ENCODE data around the gene CST8. TPM values are rescaled to one million over a fixed set of nuclear protein-coding genes. Genes with fewer than 3 reads are reported as not detected.
"Not testable (repeated sequence)": the region's sequence is repeated elsewhere in the genome, so short reads cannot be mapped to it uniquely, and the experiment has no call there.

The CST8 gene
- total RNA-seq, 1 donor from 2014 or later: not detected

GRCh38 chr20:23473293-23473692, 17.6 kb upstream of the CST8 start:
- FAIRE-seq; DNase-seq (ENCODE audit: low spot score in 2 of 2): not testable (repeated sequence)

GRCh38 chr20:23475395-23475794, 15.5 kb upstream of the CST8 start:
- DNase-seq (ENCODE audit: low spot score in 2 of 2) (no peak), FAIRE-seq (no peak)

- no peak for FAIRE-seq
Observed at GRCh38 chr20:23476015-23476754, 14.7 kb upstream of the CST8 start.

GRCh38 chr20:23477223-23477622, 13.7 kb upstream of the CST8 start:
- no peak for FAIRE-seq
- no peak for DNase-seq (ENCODE audit: low spot score in 2 of 2)

More at GRCh38 chr20:23476015-23476754, 14.7 kb upstream of the CST8 start:
- DNase-seq (ENCODE audit: low spot score in 2 of 2): no peak

GRCh38 chr20:23479043-23479442, 11.9 kb upstream of the CST8 start:
- FAIRE-seq: no peak
- DNase-seq (ENCODE audit: low spot score in 2 of 2): no peak

DNA sequence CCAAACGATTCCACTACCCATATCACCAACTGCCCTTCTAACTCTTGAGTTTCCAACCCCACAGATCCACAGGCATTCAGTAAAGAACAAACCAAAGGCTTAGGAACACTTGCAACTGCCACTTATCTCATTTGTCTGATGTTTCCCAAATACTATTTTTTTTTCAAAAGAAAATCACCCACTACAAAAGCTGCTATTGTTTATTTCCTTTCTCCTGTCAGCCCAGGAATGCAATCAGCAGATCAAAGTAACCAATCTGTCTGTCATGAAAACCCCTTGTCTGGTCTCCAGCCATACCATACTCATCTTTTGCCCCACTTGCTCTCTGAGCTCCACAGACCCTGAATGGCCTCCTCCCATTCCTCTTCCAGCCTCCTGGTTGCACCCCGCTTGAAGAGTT, 8.8 kb upstream of the CST8 start:
- DNase-seq (ENCODE audit: low spot score in 2 of 2): no peak
- no peak for FAIRE-seq

- no peak for DNase-seq (ENCODE audit: low spot score in 2 of 2)
- FAIRE-seq: no peak
Observed at GRCh38 chr20:23484081-23484480, 6.8 kb upstream of the CST8 start.

DNA sequence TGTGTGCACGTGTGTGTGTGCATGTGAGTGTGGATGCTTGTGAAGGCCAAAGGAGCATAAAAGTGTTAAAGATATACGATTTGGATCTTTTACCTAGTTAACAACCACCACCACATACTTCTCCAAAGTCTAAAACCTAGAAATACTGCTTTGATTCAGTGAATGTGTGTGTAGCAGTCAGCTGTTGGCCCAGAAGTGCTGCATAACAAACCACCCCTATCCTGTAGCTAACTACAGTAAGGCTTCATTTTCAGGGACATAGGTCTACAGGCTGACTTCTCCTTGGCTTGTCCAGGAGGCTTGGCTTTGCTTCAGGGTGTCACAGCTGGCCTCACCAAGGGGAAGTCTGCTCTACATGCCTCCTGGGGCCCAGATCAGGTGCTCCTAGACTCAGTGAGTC, 2.4 kb upstream of the CST8 start:
- FAIRE-seq (no peak), DNase-seq (ENCODE audit: low spot score in 2 of 2) (no peak)

DNA sequence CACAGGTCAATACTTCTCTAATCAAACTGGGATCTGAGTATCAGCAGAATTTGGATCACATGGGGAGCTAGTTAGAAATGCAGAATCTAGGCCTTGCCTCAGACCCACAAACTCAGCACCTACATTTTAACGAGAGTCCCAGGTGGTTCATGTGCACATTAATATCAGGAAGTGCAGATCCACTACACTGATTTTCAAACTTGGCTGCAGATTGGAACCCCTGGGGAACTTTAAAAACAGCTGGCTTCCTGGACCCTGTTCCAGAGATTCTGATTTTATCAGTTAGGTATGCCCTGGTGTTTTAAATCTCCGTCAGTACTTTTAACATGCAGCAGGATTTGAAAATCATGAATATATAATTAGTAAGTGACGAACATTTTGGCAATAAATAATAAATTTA, 1.9 kb upstream of the CST8 start:
- FAIRE-seq (no peak), DNase-seq (ENCODE audit: low spot score in 2 of 2) (no peak)

DNA sequence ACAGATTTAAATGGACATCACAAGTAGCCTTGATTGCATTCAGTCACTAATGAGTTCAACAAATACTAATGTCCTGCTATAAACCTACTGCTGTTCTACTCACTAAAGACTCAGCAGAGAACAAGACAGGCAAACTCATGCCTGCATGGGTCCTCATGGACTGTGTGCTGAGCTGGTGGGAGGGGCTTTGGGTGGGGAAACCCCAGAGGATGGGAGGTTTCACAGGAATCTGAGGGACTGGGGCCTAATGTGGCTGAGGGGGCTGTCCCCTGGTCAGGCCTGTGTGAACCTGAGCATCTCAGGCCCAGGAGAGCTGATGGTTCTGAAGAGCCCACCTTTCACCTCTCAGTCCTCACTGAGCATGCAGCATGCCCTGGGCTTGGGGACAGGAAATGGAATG, 1.4 kb downstream of the CST8 start:
- no peak for FAIRE-seq
- DNase-seq (ENCODE audit: low spot score in 2 of 2): no peak

DNA sequence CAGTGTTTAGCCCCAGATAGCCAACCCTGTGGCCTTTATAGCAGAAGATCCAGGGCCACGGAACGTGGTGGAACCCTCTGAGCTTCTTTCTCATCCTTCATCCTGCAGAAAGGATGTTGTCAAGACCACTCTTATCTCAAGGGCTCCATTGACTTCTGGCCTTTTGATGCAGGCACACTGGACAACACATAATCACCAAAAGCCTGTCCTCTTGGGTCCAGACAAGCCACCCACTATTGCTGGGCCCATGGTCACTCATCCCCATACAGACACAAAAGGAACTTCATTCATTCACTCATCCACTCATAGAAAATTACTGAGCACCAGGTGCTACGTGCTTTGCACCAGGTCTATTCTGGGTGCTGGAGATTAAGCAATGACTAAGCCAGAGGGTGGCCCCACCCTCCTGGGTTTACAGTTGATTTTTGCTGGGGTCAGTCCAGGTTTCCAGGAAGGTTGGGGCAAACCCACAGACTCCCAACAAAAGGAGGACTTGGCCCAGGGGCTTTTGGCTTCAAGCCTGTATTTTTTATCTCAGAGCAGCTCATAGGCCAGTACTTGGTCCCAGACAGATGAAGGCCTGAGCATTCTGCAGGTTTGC, 2.4 kb downstream of the CST8 start:
- FAIRE-seq (no peak), DNase-seq (ENCODE audit: low spot score in 2 of 2) (no peak)

DNA sequence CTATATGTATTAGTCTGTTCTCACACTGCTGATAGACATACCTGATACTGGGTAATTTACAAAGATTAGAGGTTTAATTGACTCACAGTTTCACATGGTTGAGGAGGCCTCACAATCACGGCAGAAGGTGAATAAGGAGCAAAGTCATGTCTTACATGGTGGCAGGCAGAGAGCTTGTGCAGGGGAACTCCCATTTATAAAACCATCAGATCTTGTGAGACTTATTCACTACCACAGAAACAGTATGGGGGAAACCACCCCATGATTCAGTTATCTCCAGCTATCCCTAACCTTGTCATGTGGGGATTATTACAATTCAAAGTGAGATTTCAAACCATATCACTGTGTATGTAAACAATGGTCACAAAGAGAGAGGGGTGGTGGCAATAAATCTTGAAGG, 6.6 kb downstream of the CST8 start:
- DNase-seq (ENCODE audit: low spot score in 2 of 2) (no peak), FAIRE-seq (no peak)

DNA sequence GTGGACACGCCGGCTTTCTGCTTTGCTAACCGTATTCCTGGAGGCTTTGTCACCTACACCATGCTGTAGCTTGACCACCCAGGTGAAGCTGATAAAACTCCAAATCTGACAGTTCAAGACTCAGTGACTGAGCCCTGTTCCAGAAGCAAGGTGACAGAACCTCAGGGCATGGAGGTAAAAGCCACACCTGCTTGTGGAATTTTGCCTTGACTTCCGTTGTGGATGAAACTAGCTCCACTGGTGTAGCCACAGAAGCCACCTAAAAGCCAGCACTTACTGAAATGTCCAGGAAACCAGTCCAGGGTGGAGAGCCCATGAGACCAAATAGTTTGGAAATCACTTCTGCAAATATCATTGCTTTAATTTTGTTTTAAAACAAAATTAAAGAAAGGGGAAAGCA, 11.0 kb downstream of the CST8 start:
- DNase-seq (ENCODE audit: low spot score in 2 of 2): no peak
- no peak for FAIRE-seq

DNA sequence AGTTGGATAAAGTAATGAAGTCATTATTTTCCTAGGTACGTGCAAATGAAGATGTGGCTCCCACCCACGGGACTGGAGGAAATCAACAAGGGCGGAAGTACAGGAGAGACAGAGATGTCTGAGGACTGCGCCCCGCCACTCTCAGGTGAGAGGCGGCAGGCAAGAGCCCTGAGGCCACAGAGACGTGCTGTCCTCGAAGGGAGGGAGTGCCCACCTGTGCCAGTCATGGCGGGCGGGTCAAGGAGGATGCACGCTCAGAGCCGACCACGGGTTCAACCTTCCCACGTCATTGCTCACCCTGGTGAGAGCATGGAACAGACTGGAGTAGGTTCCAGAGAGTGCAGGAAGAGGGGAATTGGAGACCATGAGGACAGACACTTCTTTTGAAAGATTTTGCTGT, 12.7 kb downstream of the CST8 start:
- DNase-seq (ENCODE audit: low spot score in 2 of 2): no peak
- no peak for FAIRE-seq

GRCh38 chr20:23507346-23507745, 16.4 kb downstream of the CST8 start:
- no peak for FAIRE-seq

GRCh38 chr20:23508449-23509229, 17.7 kb downstream of the CST8 start:
- FAIRE-seq: no peak
- no peak for DNase-seq (ENCODE audit: low spot score in 2 of 2)

More at GRCh38 chr20:23507346-23507745, 16.4 kb downstream of the CST8 start:
- DNase-seq (ENCODE audit: low spot score in 2 of 2): no peak

DNA sequence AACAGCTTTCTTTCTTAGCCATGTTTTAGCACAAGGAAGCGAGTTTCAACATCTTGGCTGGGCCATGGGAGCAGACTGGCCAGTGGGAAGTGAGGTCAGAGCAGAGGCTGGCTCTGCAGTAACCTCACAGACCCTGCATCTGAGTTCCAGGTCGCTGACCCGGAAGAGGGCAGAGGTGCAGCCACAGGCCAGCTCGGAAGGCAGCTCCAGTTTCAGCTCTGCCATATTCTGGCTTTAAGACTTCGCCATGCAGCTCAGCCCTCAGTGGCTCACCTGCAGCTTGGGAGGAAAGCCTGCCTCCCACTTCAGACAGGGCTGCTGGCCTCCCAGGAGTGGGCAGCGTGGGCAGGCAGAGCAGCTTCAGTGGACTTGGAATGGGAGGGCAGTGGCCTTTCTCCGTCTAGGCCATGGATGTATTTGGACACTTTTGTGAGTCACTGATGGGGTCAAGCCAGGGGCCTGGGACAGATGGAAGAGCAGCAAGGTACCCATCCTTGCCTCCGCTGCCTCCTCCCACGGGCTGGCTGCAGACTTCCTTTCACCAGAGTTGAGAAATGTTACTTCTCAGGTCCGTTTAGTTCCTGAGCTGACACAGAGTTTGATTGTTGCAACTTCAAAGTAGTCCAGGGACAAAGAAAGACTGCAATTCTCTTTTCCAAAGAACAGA, 18.5 kb downstream of the CST8 start:
- no peak for FAIRE-seq
- DNase-seq (ENCODE audit: low spot score in 2 of 2): no peak

DNA sequence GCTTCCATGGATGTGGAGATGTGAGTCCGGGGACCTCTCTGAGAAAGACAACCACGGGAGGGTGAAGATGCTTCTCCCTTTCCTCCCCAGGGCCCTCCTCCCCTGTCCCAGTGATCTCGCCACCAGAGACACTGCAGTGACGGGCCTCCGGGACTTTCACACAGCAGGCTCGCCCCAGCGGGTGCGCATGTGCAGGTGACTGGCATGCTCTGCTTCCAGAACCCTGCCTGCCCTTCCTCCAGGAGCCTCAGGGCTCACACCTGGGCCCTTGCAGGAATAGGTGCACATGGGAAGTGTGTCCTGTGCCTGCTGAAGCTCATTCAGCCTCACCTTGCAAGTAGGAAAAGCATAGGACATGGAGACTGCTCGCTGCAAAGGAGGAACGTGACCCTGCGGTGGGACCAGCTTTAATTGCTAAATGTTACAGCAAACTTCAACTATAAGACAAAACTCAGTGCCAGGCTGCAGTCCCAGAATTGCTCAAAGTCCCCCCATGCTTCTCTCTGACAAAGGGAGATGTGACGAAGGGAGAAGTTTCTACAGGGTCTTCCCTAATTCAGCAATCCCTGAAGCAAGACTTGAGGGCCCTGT, 19.2 kb downstream of the CST8 start:
- FAIRE-seq (no peak), DNase-seq (ENCODE audit: low spot score in 2 of 2) (no peak)

- FAIRE-seq (no peak), DNase-seq (ENCODE audit: low spot score in 2 of 2) (no peak)
Observed at GRCh38 chr20:23513164-23513563, 22.2 kb downstream of the CST8 start.

DNA sequence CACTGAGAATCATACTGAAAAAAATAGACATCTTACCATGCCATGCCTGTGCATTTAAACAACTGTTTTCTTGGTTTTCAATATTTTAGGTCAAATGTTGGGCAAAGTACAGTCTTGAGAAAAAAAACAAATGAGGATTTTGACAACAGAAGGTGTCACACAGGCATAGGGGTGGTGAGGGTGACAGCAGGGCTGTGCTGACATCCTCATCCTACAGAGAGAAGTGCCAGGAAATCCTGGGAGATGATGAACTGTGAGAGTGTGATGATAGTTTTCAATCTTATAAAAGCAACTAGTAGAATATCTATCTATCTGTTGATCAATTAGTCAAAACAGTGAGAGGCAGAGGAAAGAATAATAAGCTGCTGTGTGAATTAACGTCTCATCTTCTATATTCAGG, 23.9 kb downstream of the CST8 start:
- DNase-seq (ENCODE audit: low spot score in 2 of 2) (no peak), FAIRE-seq (no peak)

Data from frontal cortex (tissue), 4 donors.